ENCODE measurements around the gene SEC22C. TPM values are rescaled to one million over a fixed set of nuclear protein-coding genes. Genes with fewer than 3 reads are reported as not detected.

SEC22C gene
- total RNA-seq, 1 donor from 2014 or later: 48.6 TPM

DNA sequence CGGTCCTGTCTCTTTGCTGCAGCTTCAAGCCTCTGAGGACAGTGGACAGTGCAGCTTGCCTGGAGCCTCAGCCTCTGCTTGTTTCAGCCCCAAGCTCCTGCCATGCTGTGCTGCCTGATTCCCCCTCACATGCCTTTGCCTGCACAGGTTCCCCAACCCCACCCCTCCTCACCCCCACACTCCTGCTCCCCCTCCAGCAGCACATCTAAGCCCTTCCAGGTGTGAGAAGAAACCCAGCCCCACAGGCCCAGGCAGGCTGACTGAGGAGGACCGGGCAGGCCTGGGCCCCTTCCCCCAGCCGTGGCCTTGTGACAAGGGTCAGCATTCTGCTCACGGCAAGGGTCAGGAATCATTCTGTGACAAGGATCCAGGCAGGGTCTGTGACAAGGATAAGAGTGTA is 56.6 kb downstream of the SEC22C start:
- H3K4me2 ChIP-seq: no peak overlapping the region
- Mint-ChIP-seq H3K4me1 (peaks cover 5% of the 10 kb centered on the region), H3K9me3 (no peaks in the 10 kb centered on the region), H3K27me3 (ENCODE audit: insufficient read depth, low read depth) (peaks cover 3% of the 10 kb centered on the region), H3K36me3 (no peaks in the 10 kb centered on the region), H3K27ac (no peak overlapping the region), H3K4me3 (no peak overlapping the region)
- no peaks in the 10 kb centered on the region for H4K20me1 ChIP-seq (ENCODE audit: low read depth)
- no peak for DNase-seq (ENCODE audit: low spot score)
- no peaks in the 10 kb centered on the region for H3K36me3 ChIP-seq
- no peak overlapping the region for H3K4me3 ChIP-seq
- H3K9ac ChIP-seq: no peak overlapping the region
- H3K9me3 ChIP-seq (ENCODE audit: low read depth): no peaks in the 10 kb centered on the region
- H3F3A ChIP-seq (ENCODE audit: low read depth): no peaks in the 10 kb centered on the region
- TF ChIP-seq, protein P1, sequence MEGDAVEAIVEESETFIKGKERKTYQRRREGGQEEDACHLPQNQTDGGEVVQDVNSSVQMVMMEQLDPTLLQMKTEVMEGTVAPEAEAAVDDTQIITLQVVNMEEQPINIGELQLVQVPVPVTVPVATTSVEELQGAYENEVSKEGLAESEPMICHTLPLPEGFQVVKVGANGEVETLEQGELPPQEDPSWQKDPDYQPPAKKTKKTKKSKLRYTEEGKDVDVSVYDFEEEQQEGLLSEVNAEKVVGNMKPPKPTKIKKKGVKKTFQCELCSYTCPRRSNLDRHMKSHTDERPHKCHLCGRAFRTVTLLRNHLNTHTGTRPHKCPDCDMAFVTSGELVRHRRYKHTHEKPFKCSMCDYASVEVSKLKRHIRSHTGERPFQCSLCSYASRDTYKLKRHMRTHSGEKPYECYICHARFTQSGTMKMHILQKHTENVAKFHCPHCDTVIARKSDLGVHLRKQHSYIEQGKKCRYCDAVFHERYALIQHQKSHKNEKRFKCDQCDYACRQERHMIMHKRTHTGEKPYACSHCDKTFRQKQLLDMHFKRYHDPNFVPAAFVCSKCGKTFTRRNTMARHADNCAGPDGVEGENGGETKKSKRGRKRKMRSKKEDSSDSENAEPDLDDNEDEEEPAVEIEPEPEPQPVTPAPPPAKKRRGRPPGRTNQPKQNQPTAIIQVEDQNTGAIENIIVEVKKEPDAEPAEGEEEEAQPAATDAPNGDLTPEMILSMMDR (IDR thresholded peaks at IDR 0.05): no peak
- TF ChIP-seq EZH2phosphoT487 (IDR thresholded peaks at IDR 0.05): no peak
- no peak for TF ChIP-seq EZH2 (IDR thresholded peaks at IDR 0.05)
- H3K4me1 ChIP-seq: no peaks in the 10 kb centered on the region
- H2AFZ ChIP-seq (replicated peaks): no peak overlapping the region
- no peaks in the 10 kb centered on the region for H3K27me3 ChIP-seq
- H3K27ac ChIP-seq: no peak overlapping the region
- no peaks in the 10 kb centered on the region for H3K79me2 ChIP-seq (ENCODE audit: low read depth)

DNA sequence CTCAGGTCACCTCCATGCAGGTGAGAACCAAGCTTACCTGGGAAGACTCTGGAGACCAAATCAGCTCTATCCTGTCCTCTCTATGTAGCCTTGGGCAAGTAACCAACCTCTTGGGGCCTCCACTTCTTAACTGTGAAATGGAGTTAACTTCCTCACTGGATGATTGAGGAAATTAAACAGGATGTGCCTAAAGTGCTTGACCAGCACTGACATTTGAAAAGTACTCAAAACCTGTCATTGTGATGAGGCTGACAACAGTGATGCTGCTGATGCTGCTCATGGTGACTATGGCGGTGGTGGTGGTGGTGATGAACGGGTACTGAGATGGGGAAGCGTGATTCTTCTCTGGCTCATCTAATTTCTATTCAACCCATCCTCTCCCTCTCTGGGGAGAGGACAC is 57.0 kb downstream of the SEC22C start:
- H3K36me3 Mint-ChIP-seq: no peaks in the 10 kb centered on the region
- no peaks in the 10 kb centered on the region for H3K27me3 ChIP-seq
- peaks cover 5% of the 10 kb centered on the region for H3K4me1 Mint-ChIP-seq
- H4K20me1 ChIP-seq (ENCODE audit: low read depth): no peaks in the 10 kb centered on the region
- no peak overlapping the region for H2AFZ ChIP-seq (replicated peaks)
- H3K9me3 ChIP-seq (ENCODE audit: low read depth): no peaks in the 10 kb centered on the region
- H3K9ac ChIP-seq: no peak overlapping the region
- H3K4me1 ChIP-seq: no peaks in the 10 kb centered on the region
- H3K9me3 Mint-ChIP-seq: no peaks in the 10 kb centered on the region
- peaks cover 5% of the 10 kb centered on the region for H3K27me3 Mint-ChIP-seq (ENCODE audit: insufficient read depth, low read depth)
- DNase-seq (ENCODE audit: low spot score): no peak
- H3K4me2 ChIP-seq: no peak overlapping the region
- no peak overlapping the region for H3K27ac Mint-ChIP-seq
- H3K4me3 Mint-ChIP-seq: no peak overlapping the region
- H3K36me3 ChIP-seq: no peaks in the 10 kb centered on the region
- H3K79me2 ChIP-seq (ENCODE audit: low read depth): no peaks in the 10 kb centered on the region
- no peaks in the 10 kb centered on the region for H3F3A ChIP-seq (ENCODE audit: low read depth)
- no peak overlapping the region for H3K27ac ChIP-seq
- TF ChIP-seq EZH2 (IDR thresholded peaks at IDR 0.05): no peak
- TF ChIP-seq, protein P1 (IDR thresholded peaks at IDR 0.05): no peak
- TF ChIP-seq EZH2phosphoT487 (IDR thresholded peaks at IDR 0.05): no peak
- no peak overlapping the region for H3K4me3 ChIP-seq

DNA sequence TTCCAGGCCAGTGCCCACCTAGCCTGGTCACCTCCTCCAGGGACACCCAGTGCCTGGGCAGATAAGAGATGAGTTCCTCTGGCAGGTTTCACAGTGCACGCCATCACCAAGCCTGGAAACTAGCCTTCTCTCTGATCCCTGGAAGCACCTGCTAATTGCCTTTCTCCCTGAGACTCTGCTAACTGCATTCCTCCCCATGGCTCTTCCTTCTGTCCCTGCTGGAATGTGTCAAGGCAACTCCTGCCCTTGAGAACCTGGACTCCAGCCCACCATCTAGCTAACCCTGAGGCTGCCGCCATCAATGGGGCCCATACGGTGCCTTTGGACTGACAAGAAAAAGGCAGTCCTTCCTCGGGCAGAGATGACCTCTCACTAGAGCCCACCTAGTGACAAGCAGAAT is 60.9 kb downstream of the SEC22C start:
- H3K4me3 Mint-ChIP-seq: no peak overlapping the region
- H3K9me3 ChIP-seq (ENCODE audit: low read depth): no peaks in the 10 kb centered on the region
- H3K27me3 ChIP-seq: no peaks in the 10 kb centered on the region
- H3K4me2 ChIP-seq: no peak overlapping the region
- no peaks in the 10 kb centered on the region for H3K36me3 ChIP-seq
- no peaks in the 10 kb centered on the region for H3K4me1 ChIP-seq
- H3K27ac Mint-ChIP-seq: no peak overlapping the region
- H3K4me3 ChIP-seq: no peak overlapping the region
- H3K27me3 Mint-ChIP-seq (ENCODE audit: insufficient read depth, low read depth): peaks cover 8% of the 10 kb centered on the region
- DNase-seq (ENCODE audit: low spot score): no peak
- peaks cover 5% of the 10 kb centered on the region for H3K4me1 Mint-ChIP-seq
- H4K20me1 ChIP-seq (ENCODE audit: low read depth): no peaks in the 10 kb centered on the region
- no peak overlapping the region for H2AFZ ChIP-seq (replicated peaks)
- TF ChIP-seq EZH2 (IDR thresholded peaks at IDR 0.05): no peak
- TF ChIP-seq EZH2phosphoT487 (IDR thresholded peaks at IDR 0.05): no peak
- TF ChIP-seq, protein P1 (IDR thresholded peaks at IDR 0.05): no peak
- H3K36me3 Mint-ChIP-seq: no peaks in the 10 kb centered on the region
- H3K9me3 Mint-ChIP-seq: no peaks in the 10 kb centered on the region
- H3F3A ChIP-seq (ENCODE audit: low read depth): no peaks in the 10 kb centered on the region
- no peak overlapping the region for H3K27ac ChIP-seq
- no peak overlapping the region for H3K9ac ChIP-seq
- H3K79me2 ChIP-seq (ENCODE audit: low read depth): no peaks in the 10 kb centered on the region

All from neural progenitor cell (in vitro differentiated cells).